ENCODE results near the gene SMYD3. TPM values are rescaled to one million over a fixed set of nuclear protein-coding genes. Genes with fewer than 3 reads are reported as not detected.

SMYD3 gene
- total RNA-seq, 2 experiments from 2014 or later: 18.1 to 26.8 TPM

DNA sequence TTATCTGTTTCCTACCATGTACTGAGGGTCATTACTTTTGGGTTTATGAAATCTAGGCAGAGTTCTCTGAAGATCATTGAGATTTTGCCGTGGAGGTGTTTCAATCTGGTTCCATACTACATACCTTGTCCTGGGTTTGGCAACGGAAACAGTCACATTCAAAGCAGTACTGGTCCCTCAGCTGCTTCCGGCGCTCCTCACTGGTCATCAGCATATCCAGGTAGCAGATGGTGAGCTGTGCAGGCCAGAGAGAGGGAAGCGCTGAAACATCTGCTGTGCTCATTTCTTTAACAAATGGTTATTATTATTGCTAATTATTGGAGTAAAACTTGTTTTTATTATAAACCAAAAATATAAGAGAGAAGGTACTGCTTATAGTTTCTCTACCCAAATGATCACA lies 591.7 kb downstream of the SMYD3 start:
- CTCF ChIA-PET: no interaction called here

DNA sequence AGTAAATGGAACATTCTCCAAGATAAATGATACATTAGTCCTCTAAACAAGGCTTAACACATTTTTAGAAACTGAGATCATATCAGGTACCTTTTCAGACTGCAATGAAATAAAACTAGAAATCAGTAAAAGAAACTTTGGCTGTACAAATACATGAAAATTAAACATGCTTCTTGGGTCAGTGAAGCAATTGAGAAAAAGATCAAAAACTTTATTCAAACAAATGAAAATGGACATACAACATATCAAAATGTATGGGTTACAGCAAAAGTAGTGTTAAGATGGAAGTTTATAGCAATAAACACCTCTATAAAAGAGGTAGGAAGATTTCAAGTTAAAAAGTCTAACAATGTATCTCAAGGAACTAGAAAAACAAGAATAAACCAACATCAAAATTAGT lies 598.5 kb downstream of the SMYD3 start:
- ATAC-seq: no peak
- no peaks in the 10 kb centered on the region for H3K27me3 Mint-ChIP-seq
- no peaks in the 10 kb centered on the region for H3K4me1 Mint-ChIP-seq
- DNase-seq: no peak
- no peak overlapping the region for H3K27ac Mint-ChIP-seq
- H3K36me3 Mint-ChIP-seq: peaks cover 13% of the 10 kb centered on the region
- no peak overlapping the region for H3K4me3 Mint-ChIP-seq
- peaks cover 5% of the 10 kb centered on the region for H3K9me3 Mint-ChIP-seq (ENCODE audit: low read depth)
- CTCF ChIA-PET: no interaction called here

More for the DNA sequence above, 591.7 kb downstream of the SMYD3 start:
- H3K27ac Mint-ChIP-seq: no peak overlapping the region
- H3K4me3 Mint-ChIP-seq: no peak overlapping the region
- peaks cover 5% of the 10 kb centered on the region for H3K9me3 Mint-ChIP-seq (ENCODE audit: low read depth)
- no peak for DNase-seq
- H3K27me3 Mint-ChIP-seq: no peaks in the 10 kb centered on the region
- H3K4me1 Mint-ChIP-seq: no peaks in the 10 kb centered on the region
- peaks cover 8% of the 10 kb centered on the region for H3K36me3 Mint-ChIP-seq
- ATAC-seq: no peak

DNA sequence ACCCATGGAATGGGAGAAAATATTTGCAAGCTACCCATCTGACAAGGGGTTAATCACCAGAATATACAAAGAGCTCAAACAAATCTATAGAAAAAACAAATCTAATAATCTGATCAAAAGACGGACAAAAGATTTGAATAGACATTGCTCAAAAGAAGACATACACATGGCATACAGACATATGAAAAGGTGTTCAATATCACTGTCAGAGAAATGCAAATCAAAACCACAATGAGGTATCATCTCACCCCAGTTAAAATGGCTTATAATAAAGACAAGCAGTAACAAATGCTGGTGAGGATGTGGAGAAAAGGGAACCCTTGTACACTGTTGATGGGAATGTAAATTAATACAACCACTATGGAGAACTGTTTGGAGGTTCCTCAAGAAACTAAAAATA lies 600.9 kb downstream of the SMYD3 start:
- no peak for ATAC-seq
- CTCF ChIA-PET: no interaction called here
- Mint-ChIP-seq H3K27me3 (no peaks in the 10 kb centered on the region), H3K9me3 (ENCODE audit: low read depth) (no peaks in the 10 kb centered on the region), H3K4me1 (no peaks in the 10 kb centered on the region), H3K4me3 (no peak overlapping the region), H3K27ac (no peak overlapping the region), H3K36me3 (peaks cover 10% of the 10 kb centered on the region)
- no peak for DNase-seq

DNA sequence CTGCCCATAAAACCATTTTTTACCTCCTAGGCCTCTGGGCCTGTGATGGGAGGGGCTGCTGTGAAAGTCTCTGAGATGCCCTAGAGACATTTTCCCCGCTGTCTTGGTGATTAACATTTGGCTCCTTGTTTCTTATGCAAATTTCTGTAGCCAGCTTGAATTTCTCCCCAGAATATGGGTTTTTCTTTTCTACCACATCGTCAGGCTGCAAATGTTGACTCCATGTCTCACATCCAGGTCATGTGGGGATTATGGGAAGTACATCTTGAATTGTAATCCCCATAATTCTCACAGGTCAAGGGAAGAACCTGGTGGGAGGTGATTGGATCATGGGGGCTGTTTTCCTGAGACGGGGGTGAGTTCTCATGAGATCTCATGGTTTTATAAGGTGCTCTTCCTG lies 603.2 kb downstream of the SMYD3 start:
- no peaks in the 10 kb centered on the region for H3K4me1 Mint-ChIP-seq
- no peaks in the 10 kb centered on the region for H3K27me3 Mint-ChIP-seq
- DNase-seq: no peak
- CTCF ChIA-PET: no interaction called here
- no peak overlapping the region for H3K4me3 Mint-ChIP-seq
- no peak overlapping the region for H3K27ac Mint-ChIP-seq
- H3K36me3 Mint-ChIP-seq: peaks cover 10% of the 10 kb centered on the region
- no peak for ATAC-seq
- no peaks in the 10 kb centered on the region for H3K9me3 Mint-ChIP-seq (ENCODE audit: low read depth)

DNA sequence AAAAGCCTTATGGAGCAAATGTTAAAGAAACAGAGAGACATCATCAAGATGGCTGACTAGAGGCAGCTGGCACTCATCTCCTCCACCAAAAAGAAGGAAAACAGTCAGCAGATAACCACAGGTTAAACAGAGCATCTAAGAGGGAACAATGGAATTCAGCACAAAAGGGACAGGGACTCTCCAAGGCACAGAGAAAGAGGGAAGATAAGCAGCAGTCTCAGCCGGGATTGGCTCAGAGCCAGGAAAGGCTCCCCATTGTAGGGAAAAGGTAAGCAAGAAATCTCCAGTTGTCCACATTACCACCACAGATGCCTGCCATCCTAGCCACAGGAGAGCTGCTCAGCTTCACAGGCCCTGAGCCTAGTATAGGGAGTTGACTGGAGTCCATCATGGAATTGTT lies 605.5 kb downstream of the SMYD3 start:
- no peaks in the 10 kb centered on the region for H3K27me3 Mint-ChIP-seq
- H3K9me3 Mint-ChIP-seq (ENCODE audit: low read depth): no peaks in the 10 kb centered on the region
- ATAC-seq (no peak), DNase-seq (no peak)
- no peak overlapping the region for H3K4me3 Mint-ChIP-seq
- no peaks in the 10 kb centered on the region for H3K4me1 Mint-ChIP-seq
- peaks cover 8% of the 10 kb centered on the region for H3K36me3 Mint-ChIP-seq
- CTCF ChIA-PET: no interaction called here
- H3K27ac Mint-ChIP-seq: no peak overlapping the region

DNA sequence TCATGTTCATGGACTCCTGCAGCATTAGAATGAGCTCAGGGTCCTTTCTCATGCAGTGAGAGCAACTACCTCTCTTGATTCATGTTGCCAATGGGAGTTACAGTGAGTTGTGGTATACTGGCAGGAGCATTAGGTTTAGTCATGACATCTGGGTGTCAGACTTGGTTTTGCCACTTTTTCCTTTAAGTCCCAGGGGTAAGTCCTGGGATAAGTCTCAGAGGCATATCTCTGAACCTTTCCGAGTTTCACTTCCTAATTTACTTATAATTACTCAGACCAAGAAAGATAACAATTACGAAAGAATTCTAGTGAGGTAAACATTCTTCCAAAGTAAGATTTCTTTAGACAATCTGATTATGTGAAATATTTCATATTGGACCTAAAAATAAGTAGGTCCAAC lies 606.0 kb downstream of the SMYD3 start:
- ATAC-seq: no peak
- Mint-ChIP-seq H3K27ac (no peak overlapping the region), H3K9me3 (ENCODE audit: low read depth) (no peaks in the 10 kb centered on the region), H3K27me3 (no peaks in the 10 kb centered on the region), H3K4me1 (no peaks in the 10 kb centered on the region), H3K36me3 (peaks cover 8% of the 10 kb centered on the region), H3K4me3 (no peak overlapping the region)
- CTCF ChIA-PET: interaction anchor here (2.6 kb wide), 1 partner anchor 12 kb away, joined by 8 read pairs; no protein-coding TSS in a partner anchor
- DNase-seq: no peak

DNA sequence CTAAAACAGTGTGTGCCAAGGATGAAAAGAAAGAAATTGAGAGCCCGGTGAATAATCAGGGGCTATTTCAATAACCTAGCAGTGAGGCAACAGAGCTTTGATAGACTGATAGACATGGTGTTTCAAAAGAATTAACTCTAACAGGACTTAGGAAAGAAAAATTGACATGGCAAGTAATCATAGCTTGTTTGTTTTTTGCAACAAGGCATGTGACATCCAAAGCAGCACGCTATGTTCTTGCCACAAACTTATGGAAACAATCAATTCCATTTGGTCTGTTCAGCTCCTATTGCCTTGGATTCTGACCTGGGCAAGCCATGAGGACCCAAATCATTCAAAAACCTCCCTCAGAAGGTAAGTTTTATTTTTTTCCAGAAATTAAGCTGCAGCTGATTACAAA lies 608.5 kb downstream of the SMYD3 start:
- DNase-seq (no peak), ATAC-seq (no peak)
- H3K27me3 Mint-ChIP-seq: no peaks in the 10 kb centered on the region
- H3K36me3 Mint-ChIP-seq: peaks cover 5% of the 10 kb centered on the region
- H3K4me3 Mint-ChIP-seq: no peak overlapping the region
- CTCF ChIA-PET: interaction anchor here (2.6 kb wide), 1 partner anchor 10 kb away, joined by 8 read pairs; no protein-coding TSS in a partner anchor
- H3K4me1 Mint-ChIP-seq: peaks cover 3% of the 10 kb centered on the region
- H3K9me3 Mint-ChIP-seq (ENCODE audit: low read depth): peaks cover 1% of the 10 kb centered on the region
- H3K27ac Mint-ChIP-seq: no peak overlapping the region

DNA sequence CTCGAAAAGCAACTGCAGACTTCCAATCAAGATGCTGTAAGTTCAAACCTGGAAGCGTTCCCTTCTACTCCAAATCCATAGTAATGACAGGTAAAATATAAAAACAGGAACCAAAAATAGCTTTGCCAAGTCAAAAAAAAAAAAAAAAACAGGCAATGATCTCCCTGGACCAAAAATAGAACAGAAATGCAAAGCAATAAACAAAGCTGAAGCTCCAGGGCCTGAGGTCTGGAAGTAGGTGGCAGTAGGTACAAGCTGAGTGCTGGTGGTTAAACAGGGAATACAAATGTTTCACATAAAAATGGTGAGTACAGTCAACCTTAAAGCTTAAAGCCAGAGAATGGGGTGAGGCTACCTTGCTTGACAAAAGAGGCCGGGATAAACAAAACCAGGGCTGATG lies 610.8 kb downstream of the SMYD3 start:
- Mint-ChIP-seq H3K4me1 (peaks cover 3% of the 10 kb centered on the region), H3K36me3 (peaks cover 9% of the 10 kb centered on the region), H3K4me3 (no peak overlapping the region), H3K9me3 (ENCODE audit: low read depth) (peaks cover 7% of the 10 kb centered on the region), H3K27me3 (no peaks in the 10 kb centered on the region), H3K27ac (no peak overlapping the region)
- ATAC-seq (no peak), DNase-seq (no peak)
- CTCF ChIA-PET: no interaction called here

DNA sequence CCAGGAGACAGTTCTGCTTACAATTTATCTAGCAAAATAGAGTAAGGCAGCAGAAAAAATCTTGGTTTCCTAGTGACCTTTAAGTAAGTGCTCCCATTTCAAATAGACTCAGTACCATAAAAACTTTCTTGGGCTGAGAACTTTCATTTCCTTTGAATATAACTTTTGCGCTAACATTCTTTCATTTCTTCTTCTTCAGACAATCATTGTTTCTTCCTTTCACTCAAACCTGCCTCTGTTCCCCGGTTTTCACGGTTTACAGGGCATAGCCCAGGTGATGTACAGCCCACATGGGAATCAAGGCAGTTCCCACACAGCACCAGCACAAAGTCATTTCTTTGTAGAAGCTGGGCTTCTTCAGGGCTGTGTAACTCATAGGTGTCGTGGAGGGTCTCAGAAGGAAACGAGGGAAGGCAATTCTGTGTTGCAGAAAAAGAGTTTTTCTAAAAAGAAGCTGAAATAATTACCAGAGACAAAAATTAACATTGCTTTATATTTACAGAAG lies 611.6 kb downstream of the SMYD3 start:
- Mint-ChIP-seq H3K4me1 (peaks cover 3% of the 10 kb centered on the region), H3K9me3 (ENCODE audit: low read depth) (peaks cover 10% of the 10 kb centered on the region), H3K27ac (no peak overlapping the region), H3K36me3 (peaks cover 9% of the 10 kb centered on the region), H3K4me3 (no peak overlapping the region), H3K27me3 (no peaks in the 10 kb centered on the region)
- DNase-seq (no peak), ATAC-seq (no peak)
- CTCF ChIA-PET: no interaction called here

DNA sequence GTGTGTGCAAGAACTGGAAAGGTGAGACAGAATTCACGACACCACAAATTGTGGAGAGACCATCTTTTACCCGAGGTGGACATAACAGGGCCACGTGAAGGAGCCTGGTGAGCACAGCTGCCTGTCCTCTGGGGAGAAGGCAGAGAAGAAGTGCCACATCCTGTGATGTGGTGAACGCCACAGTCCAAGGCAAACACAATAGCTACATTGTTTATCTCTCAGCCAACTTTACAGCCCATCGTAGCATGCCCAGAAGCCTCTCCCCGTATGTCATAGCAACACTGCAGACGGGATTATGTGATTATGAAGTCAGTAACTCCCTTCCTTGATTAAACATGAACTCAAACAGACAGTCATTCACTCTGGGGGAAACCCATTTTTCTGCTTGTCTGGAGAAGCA lies 612.2 kb downstream of the SMYD3 start:
- ATAC-seq: no peak
- Mint-ChIP-seq H3K9me3 (ENCODE audit: low read depth) (peaks cover 13% of the 10 kb centered on the region), H3K36me3 (peaks cover 9% of the 10 kb centered on the region), H3K4me1 (peaks cover 3% of the 10 kb centered on the region), H3K4me3 (no peak overlapping the region), H3K27me3 (no peaks in the 10 kb centered on the region), H3K27ac (no peak overlapping the region)
- CTCF ChIA-PET: no interaction called here
- no peak for DNase-seq

DNA sequence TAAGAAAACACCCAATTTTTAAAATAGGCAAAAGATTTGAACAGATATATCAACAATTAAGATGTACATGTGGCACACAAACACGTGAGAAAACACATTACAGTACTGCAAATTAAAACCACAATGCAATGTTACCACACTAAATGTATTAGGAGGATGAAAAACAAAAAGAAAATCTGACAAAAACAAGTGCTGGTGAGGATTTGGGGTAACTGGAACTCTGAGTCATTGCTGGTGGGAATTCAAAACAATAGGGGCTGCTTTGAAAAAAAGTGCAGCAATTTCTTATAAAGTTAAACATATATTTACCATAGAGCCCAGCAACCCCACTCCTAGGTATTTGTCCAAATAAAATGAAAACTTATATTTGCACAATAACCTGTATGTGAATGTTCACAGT lies 614.1 kb downstream of the SMYD3 start:
- DNase-seq (no peak), ATAC-seq (no peak)
- Mint-ChIP-seq H3K4me3 (no peak overlapping the region), H3K9me3 (ENCODE audit: low read depth) (peaks cover 13% of the 10 kb centered on the region), H3K36me3 (peaks cover 9% of the 10 kb centered on the region), H3K27me3 (no peaks in the 10 kb centered on the region), H3K4me1 (peaks cover 3% of the 10 kb centered on the region), H3K27ac (no peak overlapping the region)
- CTCF ChIA-PET: no interaction called here

DNA sequence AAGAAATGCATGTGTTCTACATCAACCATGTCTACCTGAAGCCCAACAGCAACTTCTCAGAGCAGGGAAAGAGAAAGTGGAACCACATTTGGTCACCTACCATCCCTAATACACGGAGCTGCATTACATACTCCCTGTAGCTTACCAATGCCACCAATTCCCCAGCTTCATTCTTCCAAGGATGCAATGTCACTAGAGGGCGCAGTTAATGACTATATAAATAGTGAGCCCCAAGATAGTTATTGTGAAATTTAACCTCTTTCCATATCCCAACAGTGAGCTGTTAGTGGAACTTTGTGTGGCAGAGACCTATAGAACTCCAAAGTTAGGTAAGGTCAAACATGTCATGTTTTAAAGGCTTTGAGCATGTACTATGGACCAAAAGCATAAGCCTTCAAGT lies 618.3 kb downstream of the SMYD3 start:
- no peaks in the 10 kb centered on the region for H3K4me1 Mint-ChIP-seq
- CTCF ChIA-PET: interaction anchor here (0.7 to 1.1 kb wide), 6 partner anchors 11 to 736 kb away, joined by 3 to 10 read pairs (median 3); no protein-coding TSS in a partner anchor
- DNase-seq (no peak), ATAC-seq (no peak)
- H3K4me3 Mint-ChIP-seq: no peak overlapping the region
- H3K27ac Mint-ChIP-seq: no peak overlapping the region
- peaks cover 16% of the 10 kb centered on the region for H3K9me3 Mint-ChIP-seq (ENCODE audit: low read depth)
- peaks cover 10% of the 10 kb centered on the region for H3K36me3 Mint-ChIP-seq
- no peaks in the 10 kb centered on the region for H3K27me3 Mint-ChIP-seq

DNA sequence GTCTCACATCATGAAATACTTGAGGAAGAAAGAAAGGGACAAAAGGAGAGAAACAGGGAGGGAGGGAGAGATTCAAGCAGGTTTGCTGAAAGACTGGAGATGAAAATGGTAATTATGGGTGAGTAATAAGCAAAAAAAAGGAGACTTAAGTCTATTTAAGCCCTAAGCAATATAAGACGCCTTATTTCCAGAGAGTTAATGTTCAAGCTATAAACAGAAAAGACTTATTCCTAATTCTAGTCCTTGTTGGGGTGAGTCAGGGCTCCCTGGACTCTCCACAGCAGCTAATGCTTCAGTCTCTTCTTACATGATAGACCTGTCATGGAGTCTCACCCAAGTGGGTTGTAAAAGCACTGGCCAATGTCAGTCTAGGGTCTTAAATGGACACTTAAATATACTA lies 619.2 kb downstream of the SMYD3 start:
- DNase-seq: no peak
- H3K27me3 Mint-ChIP-seq: no peaks in the 10 kb centered on the region
- no peak for ATAC-seq
- H3K27ac Mint-ChIP-seq: no peak overlapping the region
- no peak overlapping the region for H3K4me3 Mint-ChIP-seq
- CTCF ChIA-PET: interaction anchor here (1.0 kb wide), 1 partner anchor 113 kb away, joined by 3 read pairs; no protein-coding TSS in a partner anchor
- peaks cover 10% of the 10 kb centered on the region for H3K9me3 Mint-ChIP-seq (ENCODE audit: low read depth)
- H3K36me3 Mint-ChIP-seq: peaks cover 5% of the 10 kb centered on the region
- H3K4me1 Mint-ChIP-seq: no peaks in the 10 kb centered on the region

DNA sequence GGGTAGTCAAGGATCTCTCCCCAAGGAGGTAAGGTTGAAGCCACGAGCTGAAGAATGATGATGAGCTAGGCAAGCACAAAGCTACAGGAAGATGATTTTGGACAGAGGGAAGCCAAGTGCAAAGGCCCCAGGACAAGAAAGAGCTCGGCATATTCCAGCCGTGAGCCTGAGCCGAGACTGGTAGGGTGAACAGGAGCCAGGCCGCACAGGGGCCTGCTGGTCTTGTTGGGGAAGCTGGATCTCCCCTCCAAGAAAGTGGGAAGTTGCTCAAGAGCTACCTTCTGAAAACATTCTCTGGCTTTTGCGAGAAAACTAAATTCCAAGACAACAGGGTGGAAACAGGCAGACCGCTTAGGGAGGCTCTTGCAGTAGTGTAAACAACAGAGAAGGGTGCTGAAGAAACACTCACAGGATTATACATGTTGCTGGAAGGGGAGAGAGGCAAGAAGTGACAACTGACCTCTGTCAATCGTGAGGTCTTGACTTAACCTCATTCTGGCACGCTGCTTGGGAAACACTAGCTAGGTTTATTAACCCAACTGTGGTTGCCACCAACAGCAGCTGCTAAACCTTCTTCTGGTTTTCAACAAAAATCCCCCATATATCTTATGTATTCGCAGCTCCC lies 625.2 kb downstream of the SMYD3 start:
- no peak overlapping the region for H3K4me3 Mint-ChIP-seq
- no peaks in the 10 kb centered on the region for H3K27me3 Mint-ChIP-seq
- DNase-seq: no peak
- CTCF ChIA-PET: no interaction called here
- peaks cover 4% of the 10 kb centered on the region for H3K36me3 Mint-ChIP-seq
- H3K4me1 Mint-ChIP-seq: no peaks in the 10 kb centered on the region
- no peak for ATAC-seq
- no peak overlapping the region for H3K27ac Mint-ChIP-seq
- peaks cover 3% of the 10 kb centered on the region for H3K9me3 Mint-ChIP-seq (ENCODE audit: low read depth)
